HEK293 (cell line): Measurements from ENCODE around the gene PTPN12.

ENCODE experiments used
- CTCF ChIA-PET: fragments of 350-600 bp; formaldehyde crosslinking; extraction: SDS; loops from one replicate; lab custom pipeline; 2021; ENCODE audit warnings: antibody characterized with exemption; lab: Yijun Ruan, JAX
- POLR2A ChIA-PET: fragments of 300-600 bp; formaldehyde crosslinking; extraction: SDS; loops from one replicate; lab custom pipeline; 2020; ENCODE audit warnings: antibody characterized with exemption, inconsistent platforms; lab: Yijun Ruan, JAX
- H3K27ac ChIP-seq: fragments of 200-500 bp; sonication (Bioruptor generic); 2 replicates; pipeline ENCODE4 v1.5.1; 2014; ENCODE audit warnings: low read depth, low read length, control low read depth, inconsistent platforms; ENCODE audit errors: extremely low read depth
- H3K36me3 ChIP-seq, 2 experiments: fragments of 200-500 bp in 1 of 2; sonication (Bioruptor generic) in 1 of 2; 1 replicate in 1 of 2; 2 replicates in 1 of 2; pipeline ENCODE4 v1.5.1; 2014 to 2017; ENCODE audit warnings: inconsistent platforms in 2 of 2, low read length in 2 of 2; ENCODE audit not compliant: control insufficient read depth in 2 of 2, insufficient read depth in 1 of 2
- H3K4me1 ChIP-seq: fragments of 200-500 bp; sonication (Bioruptor generic); 2 replicates; pipeline ENCODE4 v1.5.1; 2014; ENCODE audit warnings: mild to moderate bottlenecking, low read length, inconsistent platforms; ENCODE audit not compliant: control insufficient read depth, insufficient read depth
- H3K4me3 ChIP-seq: 2 replicates; pipeline ENCODE4 v1.5.1; 2011; ENCODE audit warnings: low read depth, mild to moderate bottlenecking, control low read depth, low read length, moderate library complexity
- H3K9me3 ChIP-seq: fragments of 200-500 bp; sonication (Bioruptor generic); 2 replicates; pipeline ENCODE4 v1.5.1; 2014; ENCODE audit warnings: low read depth, low read length, inconsistent platforms; ENCODE audit not compliant: control insufficient read depth, insufficient read depth
- GLI2 ChIP-seq: fragments of 450-650 bp; formaldehyde crosslinking; IDR thresholded peaks from 2 replicates; pipeline ENCODE4; 2017; ENCODE audit warnings: missing biosample characterization, missing genetic modification characterization, low read depth, borderline replicate concordance
- KLF1 ChIP-seq: fragments of 450-650 bp; formaldehyde crosslinking; IDR thresholded peaks from 2 replicates; pipeline ENCODE4 v1.5.1; 2016; ENCODE audit warnings: missing biosample characterization, missing genetic modification characterization
- OVOL3 ChIP-seq: fragments of 450-650 bp; formaldehyde crosslinking; IDR thresholded peaks from 2 replicates; pipeline ENCODE4 v1.5.1; 2016; ENCODE audit warnings: missing biosample characterization, missing genetic modification characterization
- PBX3 ChIP-seq: sonication (generic); formaldehyde crosslinking; IDR thresholded peaks from 2 replicates; pipeline ENCODE4 v1.8.1; 2022; ENCODE audit warnings: mild to moderate bottlenecking, moderate library complexity, missing genetic modification reagents
- PRDM10 ChIP-seq: fragments of 450-650 bp; formaldehyde crosslinking; IDR thresholded peaks from 2 replicates; pipeline ENCODE4 v1.5.1; 2016; ENCODE audit warnings: missing biosample characterization, missing genetic modification characterization
- TRIM28 ChIP-seq: IDR thresholded peaks from 2 replicates; pipeline ENCODE4 v1.6.1; 2011; ENCODE audit warnings: low read length, control low read depth, borderline replicate concordance
- ZBTB20 ChIP-seq: fragments of 450-650 bp; formaldehyde crosslinking; IDR thresholded peaks from 2 replicates; pipeline ENCODE4 v1.5.1; 2016; ENCODE audit warnings: missing biosample characterization, missing genetic modification characterization
- ZEB2 ChIP-seq: fragments of 450-650 bp; formaldehyde crosslinking; IDR thresholded peaks from 2 replicates; pipeline ENCODE4 v1.5.1; 2016; ENCODE audit warnings: missing biosample characterization, missing genetic modification characterization
- ZNF148 ChIP-seq: fragments of 450-650 bp; formaldehyde crosslinking; IDR thresholded peaks from 2 replicates; pipeline ENCODE4 v1.5.0; 2017; ENCODE audit warnings: missing biosample characterization, missing genetic modification characterization, borderline replicate concordance
- ZNF174 ChIP-seq: fragments of 450-650 bp; formaldehyde crosslinking; IDR thresholded peaks from 2 replicates; pipeline ENCODE4 v1.5.0; 2017; ENCODE audit warnings: missing biosample characterization, mild to moderate bottlenecking, missing genetic modification characterization
- ZNF211 ChIP-seq: fragments of 450-650 bp; formaldehyde crosslinking; IDR thresholded peaks from 2 replicates; pipeline ENCODE4 v1.5.1; 2016; ENCODE audit warnings: low read depth, missing biosample characterization, missing genetic modification characterization
- ZNF280C ChIP-seq: fragments of 450-650 bp; formaldehyde crosslinking; IDR thresholded peaks from 2 replicates; pipeline ENCODE4 v1.5.1; 2016; ENCODE audit warnings: missing biosample characterization, missing genetic modification characterization
- ZNF391 ChIP-seq: fragments of 450-650 bp; formaldehyde crosslinking; IDR thresholded peaks from 2 replicates; pipeline ENCODE4 v1.5.1; 2016; ENCODE audit warnings: low read depth, missing biosample characterization, missing genetic modification characterization, borderline replicate concordance
- ZNF48 ChIP-seq: fragments of 450-650 bp; formaldehyde crosslinking; IDR thresholded peaks from 2 replicates; pipeline ENCODE4 v1.5.1; 2016; ENCODE audit warnings: missing biosample characterization, missing genetic modification characterization
- ZNF488 ChIP-seq: fragments of 450-650 bp; formaldehyde crosslinking; IDR thresholded peaks from 2 replicates; pipeline ENCODE4 v1.5.1; 2016; ENCODE audit warnings: missing biosample characterization, missing genetic modification characterization
- ZNF548 ChIP-seq: fragments of 450-650 bp; formaldehyde crosslinking; IDR thresholded peaks from 2 replicates; pipeline ENCODE4 v1.5.1; 2016; ENCODE audit warnings: missing biosample characterization, missing genetic modification characterization
- ZNF639 ChIP-seq: fragments of 450-650 bp; formaldehyde crosslinking; IDR thresholded peaks from 2 replicates; pipeline ENCODE4 v1.5.1; 2016; ENCODE audit warnings: missing biosample characterization, missing genetic modification characterization
- ZNF792 ChIP-seq: fragments of 450-650 bp; formaldehyde crosslinking; IDR thresholded peaks from 2 replicates; pipeline ENCODE4 v1.5.1; 2016; ENCODE audit warnings: missing biosample characterization, missing genetic modification characterization
- ZXDB ChIP-seq: fragments of 450-650 bp; formaldehyde crosslinking; IDR thresholded peaks from 2 replicates; pipeline ENCODE4 v1.5.1; 2016; ENCODE audit warnings: missing biosample characterization, missing genetic modification characterization

Gene PTPN12

GRCh38 chr7:77570330-77571011 lies 33.4 kb downstream of the PTPN12 start:
- TF ChIP-seq ZEB2 (no peak), KLF1 (tag by site-specific recombination) (no peak), ZNF148 (tag by site-specific recombination) (no peak), ZNF639 (tag by site-specific recombination) (no peak), ZNF174 (tag by site-specific recombination) (no peak), ZNF488 (tag by site-specific recombination) (no peak), GLI2 (no peak)
- Histone ChIP-seq H3K36me3 (peaks cover 19 to 29% of the 10 kb centered on the region in 2 experiments), H3K4me3 (no peak overlapping the region), H3K4me1 (peaks cover 2% of the 10 kb centered on the region; the same call in 1 of the 2 replicates), H3K27ac (no peak overlapping the region), H3K9me3 (no peaks in the 10 kb centered on the region)
- POLR2A ChIA-PET, result no interaction called here
- CTCF ChIA-PET, result interaction anchor here (1.0 kb wide), 1 partner anchor 81 kb away, joined by 3 read pairs; no protein-coding TSS in a partner anchor

GRCh38 chr7:77571801-77572200 lies 34.7 kb downstream of the PTPN12 start:
- ChIA-PET POLR2A (no interaction called here), CTCF (interaction anchor here (0.6 to 0.8 kb wide), 2 partner anchors 28 to 1599 kb away, joined by 3 read pairs; no protein-coding TSS in a partner anchor)
- H3K9me3 ChIP-seq, result no peaks in the 10 kb centered on the region
- no peak overlapping the region for H3K4me3 ChIP-seq
- TF ChIP-seq TRIM28 (no peak), ZXDB (tag by site-specific recombination) (no peak)
- H3K4me1 ChIP-seq, result no peaks in the 10 kb centered on the region
- H3K36me3 ChIP-seq, result peaks cover 23 to 29% of the 10 kb centered on the region in 2 experiments
- no peak overlapping the region for H3K27ac ChIP-seq

GRCh38 chr7:77575187-77575586 lies 38.1 kb downstream of the PTPN12 start:
- H3K4me3 ChIP-seq, result no peak overlapping the region
- ChIA-PET POLR2A (no interaction called here), CTCF (interaction anchor here (1.1 kb wide), 1 partner anchor 16 kb away, joined by 3 read pairs; no protein-coding TSS in a partner anchor)
- peaks cover 23 to 29% of the 10 kb centered on the region in 2 experiments for H3K36me3 ChIP-seq
- peaks cover 3% of the 10 kb centered on the region; the same call in 1 of the 2 replicates for H3K4me1 ChIP-seq
- no peak overlapping the region for H3K27ac ChIP-seq
- H3K9me3 ChIP-seq, result no peaks in the 10 kb centered on the region
- TF ChIP-seq PBX3 (CRISPR knock-in tag) (no peak), ZNF280C (tag by site-specific recombination) (no peak), PRDM10 (no peak), ZNF792 (tag by site-specific recombination) (no peak), ZNF211 (tag by site-specific recombination) (no peak), ZNF391 (tag by site-specific recombination) (no peak), OVOL3 (tag by site-specific recombination) (no peak), ZNF548 (tag by site-specific recombination) (no peak), ZNF48 (tag by site-specific recombination) (no peak), ZBTB20 (no peak)
